CD4-positive, alpha-beta T cell (primary cell): ENCODE results near the gene CPN2. TPM values are rescaled to one million over a fixed set of nuclear protein-coding genes. Genes with fewer than 3 reads are reported as not detected.

Source experiments
- ATAC-seq: fragments of 200-7000 bp; cut with Tn5 transposase; one replicate; pipeline ENCODE4 v1.10.0; 2022; ENCODE audit warnings: mild to moderate bottlenecking; ENCODE audit not compliant: poor library complexity
- CTCF ChIA-PET: fragments of 350-600 bp; sonication (Branson Sonifier 250); formaldehyde crosslinking; loops from one replicate; lab custom pipeline; 2021; ENCODE audit warnings: antibody characterized with exemption, inconsistent platforms; lab: Charles Lee
- POLR2A ChIA-PET: fragments of 350-600 bp; sonication (Branson Sonifier 250); formaldehyde crosslinking; loops from one replicate; lab custom pipeline; 2021; ENCODE audit warnings: antibody characterized with exemption, inconsistent platforms; lab: Charles Lee
- DNase-seq, 14 experiments: peaks; one replicate each; pipeline ENCODE4 v3.0.0-alpha.2; 2013 to 2020; ENCODE audit warnings: mixed read lengths in 2 of 14
- H3K27ac ChIP-seq, 2 donors: one replicate each; pipeline versions ENCODE4 v1.5.1 to v1.7.0; 2013; ENCODE audit warnings: low read length in 2 of 2, low read depth in 1 of 2, mild to moderate bottlenecking in 1 of 2
- H3K27me3 ChIP-seq, 2 experiments: 1 replicate in 1 of 2; 2 replicates in 1 of 2; pipeline versions ENCODE4 v1.6.1 to v1.7.0; 2013; ENCODE audit warnings: low read length in 2 of 2, control low read depth in 1 of 2, mild to moderate bottlenecking in 1 of 2, moderate library complexity in 1 of 2; ENCODE audit not compliant: insufficient read depth in 2 of 2, control insufficient read depth in 1 of 2
- H3K36me3 ChIP-seq: one replicate; pipeline ENCODE4 v1.6.1; 2013; ENCODE audit warnings: low read length, control low read depth; ENCODE audit not compliant: insufficient read depth
- H3K4me1 ChIP-seq: one replicate; pipeline ENCODE4 v1.6.1; 2013; ENCODE audit warnings: low read length, control low read depth; ENCODE audit not compliant: insufficient read depth
- H3K4me3 ChIP-seq: one replicate; pipeline ENCODE4 v1.5.1; 2013; ENCODE audit warnings: mild to moderate bottlenecking, low read length, moderate library complexity
- H3K9me3 ChIP-seq, 2 experiments: 1 replicate in 1 of 2; 2 replicates in 1 of 2; pipeline versions ENCODE4 v1.6.1 to v1.7.0; 2013; ENCODE audit warnings: low read length in 2 of 2, mild to moderate bottlenecking in 2 of 2, control low read depth in 1 of 2, moderate library complexity in 1 of 2; ENCODE audit not compliant: control insufficient read depth in 1 of 2, insufficient read depth in 1 of 2
- H3K27ac Mint-ChIP-seq: one replicate; pipeline ENCODE4 v1.8.0; 2020; ENCODE audit warnings: mixed read lengths
- H3K27me3 Mint-ChIP-seq: one replicate; pipeline ENCODE4 v1.8.0; 2021; ENCODE audit warnings: mixed read lengths
- H3K36me3 Mint-ChIP-seq: one replicate; pipeline ENCODE4 v1.8.0; 2021; ENCODE audit warnings: low read depth, mixed read lengths
- H3K4me1 Mint-ChIP-seq: one replicate; pipeline ENCODE4 v1.8.0; 2021; ENCODE audit warnings: low read depth, mixed read lengths
- H3K4me3 Mint-ChIP-seq: one replicate; pipeline ENCODE4 v1.8.0; 2020; ENCODE audit warnings: mild to moderate bottlenecking, mixed read lengths
- H3K9me3 Mint-ChIP-seq: one replicate; pipeline ENCODE4 v1.8.0; 2020; ENCODE audit warnings: mixed read lengths
- CTCF ChIP-seq: fragments of 200-600 bp; IDR thresholded peaks from one replicate; pipeline ENCODE4 v1.8.0; 2022; ENCODE audit warnings: antibody characterized with exemption, mild to moderate bottlenecking
- intact Hi-C, 2 experiments: fragments of 100-400 bp; cut with DNase I in 1 of 2; cut with micrococcal nuclease in 1 of 2; formaldehyde crosslinking; loops; one replicate each; pipeline versions ENCODE4 v1.15.1 to v1.9.0; 2023 to 2025; cut with DNase I, micrococcal nuclease
- total RNA-seq, 174 experiments: library from RNA in 2 of 174; stranded (reverse) in 2 of 174; gene quantifications; one replicate each; pipeline ENCODE4 v1.2.3 and lab custom pipeline; 2021 to 2026

Gene CPN2
- total RNA-seq, 2 experiments from 2014 or later: not detected

GRCh38 chr3:194370753-194371152, 19.6 kb upstream of the CPN2 start:
- Histone ChIP-seq H3K9me3 (no peaks in the 10 kb centered on the region), H3K4me1 (no peaks in the 10 kb centered on the region), H3K27me3 (peaks cover 8 to 33% of the 10 kb centered on the region in 2 experiments), H3K4me3 (no peak overlapping the region), H3K27ac (no peak overlapping the region), H3K36me3 (no peaks in the 10 kb centered on the region)
- H3K4me3 Mint-ChIP-seq: no peak overlapping the region
- H3K27me3 Mint-ChIP-seq: peaks cover 39% of the 10 kb centered on the region
- POLR2A ChIA-PET: no interaction called here
- H3K36me3 Mint-ChIP-seq: no peaks in the 10 kb centered on the region
- ATAC-seq (no peak), DNase-seq (no peak)
- intact Hi-C loops: no loop called here
- no peak overlapping the region for H3K27ac Mint-ChIP-seq
- TF ChIP-seq CTCF: no peak
- CTCF ChIA-PET: no interaction called here
- no peaks in the 10 kb centered on the region for H3K9me3 Mint-ChIP-seq
- H3K4me1 Mint-ChIP-seq: no peaks in the 10 kb centered on the region

- ChIA-PET POLR2A (no interaction called here), CTCF (no interaction called here)
- Mint-ChIP-seq H3K27ac (no peak within 1 kb of the TSS), H3K4me1 (no peaks in the 10 kb centered on the region), H3K4me3 (no peak within 1 kb of the TSS), H3K36me3 (no peaks in the 10 kb centered on the region), H3K27me3 (peaks cover 39% of the 10 kb centered on the region), H3K9me3 (no peaks in the 10 kb centered on the region)
- Histone ChIP-seq H3K4me3 (no peak within 1 kb of the TSS), H3K4me1 (no peaks in the 10 kb centered on the region), H3K9me3 (no peaks in the 10 kb centered on the region), H3K36me3 (no peaks in the 10 kb centered on the region), H3K27me3 (peaks cover 8 to 33% of the 10 kb centered on the region in 2 experiments), H3K27ac (no peak within 1 kb of the TSS)
- ATAC-seq: no peak
- TF ChIP-seq CTCF: no peak
- no peak for DNase-seq
- intact Hi-C loops: no loop called here
Measured at GRCh38 chr3:194369522-194370279, 18.6 kb upstream of the CPN2 start, which contains the start of gene LRRC15. TSS of gene LRRC15 (minus strand) at chr3:194369743. CDS start at chr3:194361043, 8,700 bp downstream.

GRCh38 chr3:194368918-194369317, 17.8 kb upstream of the CPN2 start:
- Histone ChIP-seq H3K9me3 (no peaks in the 10 kb centered on the region), H3K36me3 (no peaks in the 10 kb centered on the region), H3K27ac (no peak overlapping the region), H3K27me3 (peaks cover 8 to 36% of the 10 kb centered on the region in 2 experiments), H3K4me1 (no peaks in the 10 kb centered on the region), H3K4me3 (no peak overlapping the region)
- ChIA-PET POLR2A (no interaction called here), CTCF (no interaction called here)
- Mint-ChIP-seq H3K4me1 (no peaks in the 10 kb centered on the region), H3K27ac (no peak overlapping the region), H3K4me3 (no peak overlapping the region), H3K9me3 (no peaks in the 10 kb centered on the region), H3K27me3 (peaks cover 33% of the 10 kb centered on the region), H3K36me3 (no peaks in the 10 kb centered on the region)
- ATAC-seq: no peak
- intact Hi-C loops: no loop called here
- no peak for DNase-seq
- no peak for TF ChIP-seq CTCF
